GM23338 (cell line): ENCODE measurements around the gene VPS37B.

ENCODE experiments used
- CTCF ChIP-seq, 2 experiments: fragments of 200-600 bp in 1 of 2; sonication (generic) in 1 of 2; conservative IDR thresholded peaks; 2 replicates each; pipeline versions ENCODE4 v1.5.1 to v1.6.1; 2016 to 2017; ENCODE audit warnings: antibody characterized with exemption in 2 of 2, low read depth in 2 of 2, mild to moderate bottlenecking in 2 of 2, moderate library complexity in 1 of 2
- ETS1 ChIP-seq: IDR thresholded peaks from 2 replicates; pipeline ENCODE4 v1.6.1; 2016; ENCODE audit warnings: antibody characterized with exemption
- EZH2 ChIP-seq: fragments of 200-600 bp; sonication (generic); IDR thresholded peaks from one replicate; pipeline ENCODE4 v1.8.0; 2017; ENCODE audit warnings: antibody characterized with exemption, mild to moderate bottlenecking, low read depth; ENCODE audit not compliant: unreplicated experiment
- EZH2phosphoT487 ChIP-seq: fragments of 200-600 bp; sonication (generic); IDR thresholded peaks from one replicate; pipeline ENCODE4 v1.8.1; 2018; ENCODE audit warnings: antibody characterized with exemption; ENCODE audit not compliant: unreplicated experiment
- JUNB ChIP-seq: IDR thresholded peaks from one replicate; pipeline ENCODE4 v1.6.1; 2016; ENCODE audit warnings: antibody characterized with exemption; ENCODE audit not compliant: unreplicated experiment
- POLR2AphosphoS5 ChIP-seq: IDR thresholded peaks from 2 replicates; pipeline ENCODE4 v1.6.1; 2016; ENCODE audit warnings: antibody characterized with exemption, low read depth
- STAT1 ChIP-seq: IDR thresholded peaks from one replicate; pipeline ENCODE4 v1.6.1; 2016; ENCODE audit warnings: antibody characterized with exemption; ENCODE audit not compliant: unreplicated experiment
- ZNF114 ChIP-seq: fragments of 250-450 bp; sonication (Bioruptor Pico); IDR thresholded peaks from 2 replicates; pipeline ENCODE4 v1.5.0; 2020; ENCODE audit warnings: mild to moderate bottlenecking, moderate library complexity
- ZNF331 ChIP-seq: fragments of 250-450 bp; sonication (Bioruptor Pico); IDR thresholded peaks from 2 replicates; pipeline ENCODE4 v1.5.0; 2020; ENCODE audit warnings: low read depth, mild to moderate bottlenecking, moderate library complexity

- TF ChIP-seq CTCF (conservative IDR thresholded peaks at IDR 0.05; ENCODE audit: low read depth in 2 of 2) = no peak
- TF ChIP-seq STAT1 = no peak
- no peak for TF ChIP-seq EZH2phosphoT487
- no peak for TF ChIP-seq POLR2AphosphoS5
- no peak for TF ChIP-seq EZH2
- no peak for TF ChIP-seq ETS1
- TF ChIP-seq ZNF114 = no peak
- TF ChIP-seq JUNB = no peak
- no peak for TF ChIP-seq ZNF331 (CRISPR knock-in tag)
Measured at GRCh38 chr12:122850695-122851350, 45.1 kb downstream of the VPS37B start.
